ENCODE data around the gene JAZF1. TPM values are rescaled to one million over a fixed set of nuclear protein-coding genes. Genes with fewer than 3 reads are reported as not detected.

Gene JAZF1
- total and polyA plus RNA-seq, 2 of the 4 experiments (the other 2 are of a cell fraction), result 8.4 to 10.5 TPM

GRCh38 chr7:28157831-28158416 is 22.7 kb downstream of the JAZF1 start:
- DNase-seq (no peak), ATAC-seq (ENCODE audit: low read depth) (no peak)
- no peak overlapping the region for H3K9ac ChIP-seq (ENCODE audit: low read depth, low read length)
- no peaks in the 10 kb centered on the region for H3K9me3 ChIP-seq (ENCODE audit: control insufficient read depth, insufficient read depth, low read length)
- ChIA-PET POLR2A (ENCODE audit: unreplicated experiment) (no interaction called here), CTCF (interaction anchor here (0.9 to 1.0 kb wide), 2 partner anchors 17 to 27 kb away, joined by 3 to 4 read pairs; no protein-coding TSS in a partner anchor)
- no peaks in the 10 kb centered on the region for H3K27me3 ChIP-seq (ENCODE audit: control insufficient read depth, insufficient read depth, low read length)
- H3K14ac ChIP-seq (replicated peaks; ENCODE audit: low read depth, low read length), result no peak overlapping the region
- H2AK5ac ChIP-seq (ENCODE audit: low read depth, low read length), result peak overlapping the region; percentile 30; the same call in 1 of the 2 replicates
- no TSS peak for BruUV-seq (replicated peaks)
- no peak overlapping the region for H2BK5ac ChIP-seq (ENCODE audit: low read depth, low read length, poor library complexity, severe bottlenecking)
- H3K79me1 ChIP-seq (ENCODE audit: low read depth in 1 of 2, low read length in 2 of 2), result peaks cover 66 to 88% of the 10 kb centered on the region in 2 experiments
- WGBS, 2 experiments (ENCODE audit: extremely low coverage in 2 of 2, insufficient read length in 1 of 2), result 100% methylated on average over 1 of the region's 7 CpGs; no CpG with 5 or more reads in 1 of the 2 experiments
- H4K8ac ChIP-seq (ENCODE audit: low read depth in 2 of 2, low read length in 2 of 2), result peak overlapping the region in 1 of 2 experiments; percentile 33; a peak in 1 of 4 replicates
- no peaks in the 10 kb centered on the region for H4K20me1 ChIP-seq (ENCODE audit: insufficient read depth, low read length)
- H3K56ac ChIP-seq (ENCODE audit: extremely low read depth, insufficient read depth, low read length), result no peak overlapping the region
- H3K27ac ChIP-seq (ENCODE audit: insufficient read depth, low read length), result no peak overlapping the region
- H3K4me2 ChIP-seq (ENCODE audit: low read depth, low read length), result no peak overlapping the region
- H3K9me1 ChIP-seq (ENCODE audit: insufficient read depth, low read length), result peaks cover 26% of the 10 kb centered on the region
- in situ Hi-C loops (cut with MboI; ENCODE audit: low sequenced_read_pairs), result no loop called here
- peak overlapping the region; percentile 58; the same call in 1 of the 2 replicates for H3K18ac ChIP-seq (ENCODE audit: low read depth, low read length)
- peaks cover 37% of the 10 kb centered on the region for H3K4me1 ChIP-seq (ENCODE audit: control insufficient read depth, insufficient read depth, low read length)
- no peak overlapping the region for H3K4me3 ChIP-seq (ENCODE audit: insufficient read depth, low read depth, low read length)
- H3K23ac ChIP-seq (ENCODE audit: low read depth, low read length), result no peak overlapping the region
- H4K5ac ChIP-seq (ENCODE audit: low read depth, low read length), result peak overlapping the region; percentile 7; the same call in 1 of the 2 replicates
- H4K91ac ChIP-seq (ENCODE audit: insufficient read depth, low read depth, low read length), result peak overlapping the region; percentile 68; the same call in 1 of the 2 replicates
- peak overlapping the region; percentile 77; the same call in 2 of the 3 replicates for H2BK15ac ChIP-seq (ENCODE audit: low read depth, low read length)
- peak overlapping the region; percentile 69; the same call in 1 of the 2 replicates for H2BK20ac ChIP-seq (ENCODE audit: low read depth, low read length)
- no peak overlapping the region for H2AFZ ChIP-seq (replicated peaks; ENCODE audit: low read length, poor library complexity)
- peak overlapping the region; percentile 75 for H3K4ac ChIP-seq (ENCODE audit: low read depth, low read length)
- intact Hi-C loops (cut with micrococcal nuclease), result no loop called here
- H2AK9ac ChIP-seq (replicated peaks; ENCODE audit: low read depth, low read length, poor library complexity), result no peak overlapping the region
- H3K36me3 ChIP-seq (ENCODE audit: control insufficient read depth, insufficient read depth, low read length), result peaks cover 2% of the 10 kb centered on the region
- dilution Hi-C loops (cut with HindIII; ENCODE audit: low sequenced_read_pairs, unreplicated experiment), result no loop called here
- peak overlapping the region; percentile 54 for H2BK120ac ChIP-seq (ENCODE audit: low read depth, low read length)
- TF ChIP-seq CEBPB (IDR thresholded peaks at IDR 0.05; ENCODE audit: low read depth, low read length) (peak; percentile 31; the same call in 1 of the 2 replicates), MAZ (IDR thresholded peaks at IDR 0.05; ENCODE audit: borderline replicate concordance, low read depth, low read length) (no peak)

Measured in IMR-90 (cell line).